Glomerular visceral epithelial cell (primary cell): ENCODE measurements around the gene SERPINH1.
A peak's percentile ranks its signal among the peaks of the same experiment; 100 is the strongest.

ENCODE experiments used
- DNase-seq: peaks from one replicate; pipeline ENCODE4 v3.0.0-alpha.2; 2016; ENCODE audit errors: extremely low spot score

SERPINH1 gene

GRCh38 chr11:75532200-75533048, 29.6 kb upstream of the SERPINH1 start:
- peak; percentile 63 for DNase-seq

GRCh38 chr11:75533896-75534258, 28.2 kb upstream of the SERPINH1 start:
- DNase-seq = no peak

GRCh38 chr11:75534259-75535069, 27.6 kb upstream of the SERPINH1 start:
- DNase-seq = no peak

- DNase-seq = no peak
These were observed 27.0 kb upstream of the SERPINH1 start for GRCh38 chr11:75535071-75535470.

GRCh38 chr11:75536786-75537641, 25.0 kb upstream of the SERPINH1 start:
- no peak for DNase-seq

- no peak for DNase-seq
These were observed 24.3 kb upstream of the SERPINH1 start for GRCh38 chr11:75537740-75538139.

GRCh38 chr11:75538150-75538942, 23.7 kb upstream of the SERPINH1 start:
- no peak for DNase-seq

- DNase-seq = no peak
These were observed 22.4 kb upstream of the SERPINH1 start for GRCh38 chr11:75539459-75540334.

- DNase-seq = no peak
These were observed 20.6 kb upstream of the SERPINH1 start for GRCh38 chr11:75541193-75542087.

GRCh38 chr11:75542088-75542438, 20.0 kb upstream of the SERPINH1 start:
- DNase-seq = no peak

- no peak for DNase-seq
These were observed 18.2 kb upstream of the SERPINH1 start for GRCh38 chr11:75543806-75544205.

GRCh38 chr11:75547177-75547576, 14.9 kb upstream of the SERPINH1 start:
- no peak for DNase-seq

- DNase-seq = peak; percentile 64
These were observed 14.4 kb upstream of the SERPINH1 start for GRCh38 chr11:75547617-75548058.

GRCh38 chr11:75548595-75549272, 13.3 kb upstream of the SERPINH1 start:
- DNase-seq = no peak

- no peak for DNase-seq
These were observed 12.6 kb upstream of the SERPINH1 start for GRCh38 chr11:75549370-75549958.

- DNase-seq = no peak
These were observed 8.9 kb upstream of the SERPINH1 start for GRCh38 chr11:75553182-75553581.

- DNase-seq = no peak
These were observed 8.2 kb upstream of the SERPINH1 start for GRCh38 chr11:75553889-75554257.
